ENCODE results near the gene CEP85. TPM values are rescaled to one million over a fixed set of nuclear protein-coding genes. Genes with fewer than 3 reads are reported as not detected.

Gene CEP85
- total and polyA plus RNA-seq, 9 of the 15 experiments (the other 6 are each of a cell fraction or from before 2014, with no cell fraction given), result 42.1 to 140 (median 92.6) TPM

DNA sequence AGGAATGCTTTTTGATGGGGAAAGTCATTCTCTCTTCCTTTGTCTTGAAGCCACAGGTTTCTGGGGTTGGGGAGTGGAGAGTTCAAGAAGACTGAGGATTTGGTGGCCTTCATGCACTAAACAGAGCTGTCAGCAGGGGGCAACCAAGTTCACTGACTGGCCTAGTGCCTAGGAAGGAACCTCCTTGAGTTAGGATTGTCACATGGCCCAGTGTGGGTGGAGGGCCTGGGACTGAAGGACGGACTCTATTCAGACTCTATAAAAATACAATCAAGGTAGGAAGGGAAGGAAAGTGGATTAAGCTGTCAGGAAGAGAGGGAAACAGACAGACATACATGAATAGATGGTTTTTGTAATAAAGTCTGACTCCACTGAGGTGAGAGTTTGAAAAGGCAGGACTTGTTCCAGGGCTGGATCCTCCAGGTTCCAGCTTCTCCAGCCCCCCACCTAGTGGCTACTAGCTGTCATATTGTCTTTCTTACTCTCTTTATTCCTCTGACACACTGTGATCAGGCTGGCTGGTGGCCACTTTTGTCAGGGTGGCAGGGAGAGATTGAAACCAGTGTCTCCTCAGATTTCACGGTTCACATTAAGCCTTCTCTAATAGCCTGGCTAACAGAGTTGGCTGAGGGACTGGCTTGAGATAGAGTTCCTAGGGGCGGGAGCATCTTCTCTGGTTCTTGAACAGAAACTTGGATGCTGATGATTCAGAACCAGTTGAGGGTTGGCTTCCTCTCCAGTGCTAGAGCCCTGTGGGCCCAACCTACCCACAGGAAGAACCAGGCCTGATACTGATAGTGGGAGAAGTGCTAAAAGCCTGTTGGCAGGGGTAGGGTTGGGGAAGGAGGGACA is 41.8 kb downstream of the CEP85 start (continued):
- TF ChIP-seq, protein P1, sequence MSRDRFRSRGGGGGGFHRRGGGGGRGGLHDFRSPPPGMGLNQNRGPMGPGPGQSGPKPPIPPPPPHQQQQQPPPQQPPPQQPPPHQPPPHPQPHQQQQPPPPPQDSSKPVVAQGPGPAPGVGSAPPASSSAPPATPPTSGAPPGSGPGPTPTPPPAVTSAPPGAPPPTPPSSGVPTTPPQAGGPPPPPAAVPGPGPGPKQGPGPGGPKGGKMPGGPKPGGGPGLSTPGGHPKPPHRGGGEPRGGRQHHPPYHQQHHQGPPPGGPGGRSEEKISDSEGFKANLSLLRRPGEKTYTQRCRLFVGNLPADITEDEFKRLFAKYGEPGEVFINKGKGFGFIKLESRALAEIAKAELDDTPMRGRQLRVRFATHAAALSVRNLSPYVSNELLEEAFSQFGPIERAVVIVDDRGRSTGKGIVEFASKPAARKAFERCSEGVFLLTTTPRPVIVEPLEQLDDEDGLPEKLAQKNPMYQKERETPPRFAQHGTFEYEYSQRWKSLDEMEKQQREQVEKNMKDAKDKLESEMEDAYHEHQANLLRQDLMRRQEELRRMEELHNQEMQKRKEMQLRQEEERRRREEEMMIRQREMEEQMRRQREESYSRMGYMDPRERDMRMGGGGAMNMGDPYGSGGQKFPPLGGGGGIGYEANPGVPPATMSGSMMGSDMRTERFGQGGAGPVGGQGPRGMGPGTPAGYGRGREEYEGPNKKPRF (IDR thresholded peaks at IDR 0.05; ENCODE audit: low read depth, low read length), result no peak
- TF ChIP-seq, protein P2, sequence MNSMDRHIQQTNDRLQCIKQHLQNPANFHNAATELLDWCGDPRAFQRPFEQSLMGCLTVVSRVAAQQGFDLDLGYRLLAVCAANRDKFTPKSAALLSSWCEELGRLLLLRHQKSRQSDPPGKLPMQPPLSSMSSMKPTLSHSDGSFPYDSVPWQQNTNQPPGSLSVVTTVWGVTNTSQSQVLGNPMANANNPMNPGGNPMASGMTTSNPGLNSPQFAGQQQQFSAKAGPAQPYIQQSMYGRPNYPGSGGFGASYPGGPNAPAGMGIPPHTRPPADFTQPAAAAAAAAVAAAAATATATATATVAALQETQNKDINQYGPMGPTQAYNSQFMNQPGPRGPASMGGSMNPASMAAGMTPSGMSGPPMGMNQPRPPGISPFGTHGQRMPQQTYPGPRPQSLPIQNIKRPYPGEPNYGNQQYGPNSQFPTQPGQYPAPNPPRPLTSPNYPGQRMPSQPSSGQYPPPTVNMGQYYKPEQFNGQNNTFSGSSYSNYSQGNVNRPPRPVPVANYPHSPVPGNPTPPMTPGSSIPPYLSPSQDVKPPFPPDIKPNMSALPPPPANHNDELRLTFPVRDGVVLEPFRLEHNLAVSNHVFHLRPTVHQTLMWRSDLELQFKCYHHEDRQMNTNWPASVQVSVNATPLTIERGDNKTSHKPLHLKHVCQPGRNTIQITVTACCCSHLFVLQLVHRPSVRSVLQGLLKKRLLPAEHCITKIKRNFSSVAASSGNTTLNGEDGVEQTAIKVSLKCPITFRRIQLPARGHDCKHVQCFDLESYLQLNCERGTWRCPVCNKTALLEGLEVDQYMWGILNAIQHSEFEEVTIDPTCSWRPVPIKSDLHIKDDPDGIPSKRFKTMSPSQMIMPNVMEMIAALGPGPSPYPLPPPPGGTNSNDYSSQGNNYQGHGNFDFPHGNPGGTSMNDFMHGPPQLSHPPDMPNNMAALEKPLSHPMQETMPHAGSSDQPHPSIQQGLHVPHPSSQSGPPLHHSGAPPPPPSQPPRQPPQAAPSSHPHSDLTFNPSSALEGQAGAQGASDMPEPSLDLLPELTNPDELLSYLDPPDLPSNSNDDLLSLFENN (IDR thresholded peaks at IDR 0.05; ENCODE audit: low read depth in 2 of 2, low read length in 2 of 2), result no peak
- TF ChIP-seq CEBPB (tag; IDR thresholded peaks at IDR 0.05) (no peak), DPF2 (IDR thresholded peaks at IDR 0.05) (peak; percentile 78; the same call in 1 of the 2 replicates), SMC3 (conservative IDR thresholded peaks at IDR 0.05; ENCODE audit: insufficient read depth, low read depth, low read length) (peak; percentile 93), ZNF696 (CRISPR knock-in tag; conservative IDR thresholded peaks at IDR 0.05) (no peak), ZNF24 (IDR thresholded peaks at IDR 0.05) (peak; percentile 87), CREM (IDR thresholded peaks at IDR 0.05; ENCODE audit: low read depth) (peak; percentile 66), ILF3 (IDR thresholded peaks at IDR 0.05; ENCODE audit: borderline replicate concordance) (no peak), ARHGAP35 (IDR thresholded peaks at IDR 0.05; ENCODE audit: partially characterized antibody) (no peak), RNF2 (IDR thresholded peaks at IDR 0.05) (no peak; the same call in 1 of the 2 replicates), MYNN (IDR thresholded peaks at IDR 0.05) (peak; percentile 93), MYNN (CRISPR knock-in tag; IDR thresholded peaks at IDR 0.05) (no peak), ZNF124 (CRISPR knock-in tag; IDR thresholded peaks at IDR 0.05) (no peak), HDAC2 (IDR thresholded peaks at IDR 0.05) (peak; percentile 38; the same call in 1 of the 2 replicates), ZFX (CRISPR knock-in tag; IDR thresholded peaks at IDR 0.05) (peak; percentile 85)
- TF ChIP-seq, protein P3, sequence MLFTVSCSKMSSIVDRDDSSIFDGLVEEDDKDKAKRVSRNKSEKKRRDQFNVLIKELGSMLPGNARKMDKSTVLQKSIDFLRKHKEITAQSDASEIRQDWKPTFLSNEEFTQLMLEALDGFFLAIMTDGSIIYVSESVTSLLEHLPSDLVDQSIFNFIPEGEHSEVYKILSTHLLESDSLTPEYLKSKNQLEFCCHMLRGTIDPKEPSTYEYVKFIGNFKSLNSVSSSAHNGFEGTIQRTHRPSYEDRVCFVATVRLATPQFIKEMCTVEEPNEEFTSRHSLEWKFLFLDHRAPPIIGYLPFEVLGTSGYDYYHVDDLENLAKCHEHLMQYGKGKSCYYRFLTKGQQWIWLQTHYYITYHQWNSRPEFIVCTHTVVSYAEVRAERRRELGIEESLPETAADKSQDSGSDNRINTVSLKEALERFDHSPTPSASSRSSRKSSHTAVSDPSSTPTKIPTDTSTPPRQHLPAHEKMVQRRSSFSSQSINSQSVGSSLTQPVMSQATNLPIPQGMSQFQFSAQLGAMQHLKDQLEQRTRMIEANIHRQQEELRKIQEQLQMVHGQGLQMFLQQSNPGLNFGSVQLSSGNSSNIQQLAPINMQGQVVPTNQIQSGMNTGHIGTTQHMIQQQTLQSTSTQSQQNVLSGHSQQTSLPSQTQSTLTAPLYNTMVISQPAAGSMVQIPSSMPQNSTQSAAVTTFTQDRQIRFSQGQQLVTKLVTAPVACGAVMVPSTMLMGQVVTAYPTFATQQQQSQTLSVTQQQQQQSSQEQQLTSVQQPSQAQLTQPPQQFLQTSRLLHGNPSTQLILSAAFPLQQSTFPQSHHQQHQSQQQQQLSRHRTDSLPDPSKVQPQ (CRISPR knock-in tag; IDR thresholded peaks at IDR 0.05; ENCODE audit: borderline replicate concordance), result no peak

Data from K562 (cell line).